Lower leg skin (tissue), 3 donors: ENCODE measurements around the gene NPFFR2.

ENCODE experiments used
- POLR2A ChIP-seq, 2 donors: fragments of 450-650 bp; IDR thresholded peaks; one replicate each; pipeline ENCODE4 v1.6.1; 2016 to 2017; ENCODE audit warnings: antibody characterized with exemption in 2 of 2, mild to moderate bottlenecking in 1 of 2, moderate library complexity in 1 of 2
- TF ChIP-seq, protein P1 (sequence below), 3 donors: fragments of 450-650 bp; IDR thresholded peaks; one replicate each; pipeline ENCODE4 v1.5.1; 2016; ENCODE audit warnings: antibody characterized with exemption in 3 of 3, mild to moderate bottlenecking in 3 of 3, moderate library complexity in 2 of 3

DNA sequence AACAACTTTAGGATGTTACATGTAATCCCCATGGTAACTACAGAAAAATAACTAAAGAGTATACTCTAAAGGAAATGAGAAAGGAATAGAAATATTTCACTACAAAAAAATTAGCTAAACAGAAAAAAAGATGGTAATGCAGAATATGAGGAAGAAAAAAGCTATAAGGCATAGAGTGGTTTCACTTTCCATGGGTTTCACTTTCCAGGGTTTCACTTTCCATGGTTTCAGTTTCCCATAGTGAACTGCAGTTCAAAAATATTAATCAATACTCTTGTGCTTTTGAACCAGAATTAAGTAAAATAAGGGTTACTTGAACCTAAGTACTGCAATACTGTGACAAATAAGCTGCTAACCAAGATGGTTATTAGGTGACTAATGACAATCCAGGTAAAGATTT lies 42.0 kb downstream of the NPFFR2 start:
- TF ChIP-seq, protein P1, sequence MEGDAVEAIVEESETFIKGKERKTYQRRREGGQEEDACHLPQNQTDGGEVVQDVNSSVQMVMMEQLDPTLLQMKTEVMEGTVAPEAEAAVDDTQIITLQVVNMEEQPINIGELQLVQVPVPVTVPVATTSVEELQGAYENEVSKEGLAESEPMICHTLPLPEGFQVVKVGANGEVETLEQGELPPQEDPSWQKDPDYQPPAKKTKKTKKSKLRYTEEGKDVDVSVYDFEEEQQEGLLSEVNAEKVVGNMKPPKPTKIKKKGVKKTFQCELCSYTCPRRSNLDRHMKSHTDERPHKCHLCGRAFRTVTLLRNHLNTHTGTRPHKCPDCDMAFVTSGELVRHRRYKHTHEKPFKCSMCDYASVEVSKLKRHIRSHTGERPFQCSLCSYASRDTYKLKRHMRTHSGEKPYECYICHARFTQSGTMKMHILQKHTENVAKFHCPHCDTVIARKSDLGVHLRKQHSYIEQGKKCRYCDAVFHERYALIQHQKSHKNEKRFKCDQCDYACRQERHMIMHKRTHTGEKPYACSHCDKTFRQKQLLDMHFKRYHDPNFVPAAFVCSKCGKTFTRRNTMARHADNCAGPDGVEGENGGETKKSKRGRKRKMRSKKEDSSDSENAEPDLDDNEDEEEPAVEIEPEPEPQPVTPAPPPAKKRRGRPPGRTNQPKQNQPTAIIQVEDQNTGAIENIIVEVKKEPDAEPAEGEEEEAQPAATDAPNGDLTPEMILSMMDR (IDR thresholded peaks at IDR 0.05): no peak
- no peak for TF ChIP-seq POLR2A (IDR thresholded peaks at IDR 0.05)
